Heart right ventricle (tissue), 16 donors: ENCODE data around the gene SAV1. TPM values are rescaled to one million over a fixed set of nuclear protein-coding genes. Genes with fewer than 3 reads are reported as not detected.
"Not testable (repeated sequence)": the region's sequence is repeated elsewhere in the genome, so short reads cannot be mapped to it uniquely, and the experiment has no call there.

ENCODE experiments used
- ATAC-seq, 8 donors: fragments of 200-7000 bp; cut with Tn5 transposase; one replicate each; pipeline ENCODE4 v1.9.1; 2020; ENCODE audit warnings: mild to moderate bottlenecking in 8 of 8, moderate library complexity in 8 of 8, moderate number of reproducible peaks in 1 of 8
- DNase-seq, 2 donors: peaks; one replicate each; pipeline ENCODE4 v3.0.0-alpha.2; 2020
- H3K27ac ChIP-seq, 10 donors: fragments of 200-600 bp; sonication (generic) in 2 of 10; one replicate each; pipeline versions ENCODE4 v1.5.0 to v1.8.0; 2020 to 2022; ENCODE audit warnings: mild to moderate bottlenecking in 3 of 10
- H3K27me3 ChIP-seq, 7 donors: fragments of 200-600 bp; one replicate each; pipeline ENCODE4 v1.8.0; 2021 to 2022; ENCODE audit warnings: mild to moderate bottlenecking in 2 of 7
- H3K36me3 ChIP-seq, 9 donors: fragments of 200-600 bp; sonication (generic) in 1 of 9; one replicate each; pipeline versions ENCODE4 v1.5.0 to v1.8.0; 2020 to 2022; ENCODE audit warnings: mild to moderate bottlenecking in 2 of 9
- H3K4me1 ChIP-seq, 9 donors: fragments of 200-600 bp; sonication (generic) in 1 of 9; one replicate each; pipeline versions ENCODE4 v1.5.0 to v1.8.0; 2020 to 2022; ENCODE audit warnings: mild to moderate bottlenecking in 4 of 9
- H3K4me3 ChIP-seq, 10 donors: fragments of 200-600 bp; sonication (generic) in 2 of 10; one replicate each; pipeline versions ENCODE4 v1.5.0 to v1.8.0; 2020 to 2022; ENCODE audit warnings: mild to moderate bottlenecking in 7 of 10, moderate library complexity in 2 of 10
- H3K9me3 ChIP-seq, 11 donors: fragments of 200-600 bp in 10 of 11; sonication (generic) in 2 of 11; one replicate each; pipeline versions ENCODE4 v1.5.0 to v1.8.0; 2013 to 2022; ENCODE audit warnings: mild to moderate bottlenecking in 2 of 11, control low read depth in 1 of 11, moderate library complexity in 1 of 11
- CTCF ChIP-seq, 9 donors: fragments of 200-600 bp; sonication (generic) in 2 of 9; IDR thresholded peaks; one replicate each; pipeline versions ENCODE4 v1.5.0 to v1.8.0; 2021 to 2022; ENCODE audit warnings: antibody characterized with exemption in 9 of 9, mild to moderate bottlenecking in 5 of 9, moderate library complexity in 1 of 9
- WGBS, 2 donors: extraction: QIAGEN DNeasy Blood & Tissue Kit; methylation state at CpG; one replicate each; pipeline ENCODE4 v1.1.7; 2013; ENCODE audit warnings: inconsistent platforms in 1 of 2; 5-methylcytosine and 5-hydroxymethylcytosine counted together
- intact Hi-C, 10 donors: fragments of 100-400 bp; cut with DNase I; formaldehyde crosslinking; loops; one replicate each; pipeline versions ENCODE4 v1.11.1 to v1.14.2; 2022
- polyA plus RNA-seq, 2 donors: library from polyadenylated mRNA; stranded (reverse); fragments of 200-250 nt; gene quantifications; one replicate each; pipeline ENCODE4 v1.2.3, GENCODE V29; 2013
- total RNA-seq, 10 donors: library from RNA; stranded (reverse); fragmentation: NEBNext Ultra II Directional in 3 of 10; extraction: Animal tissue kit (Norgen Biotek cat#: 25700) in 3 of 10; gene quantifications; one replicate each; pipeline versions ENCODE4 v1.2.1 to v1.2.4, GENCODE V29; 2021 to 2023
- donor health status: Arrhythmogenic right ventricular cardiomyopathy.
- donor health status: ischemic (EF 13 %, LVEDD 7.1; RV severe dilation, severe dysfunction).
- donor health status: healthy with polysubstance abuse.
- donor health status: DM: no; HTN: yes; CAD: no.
- donor health status: DM: no; HTN: no; CAD: no.
- donor health status: ischemic (EF 25% LVEDD 6.9; RV normal size, moderate dysfunction).
- donor health status: ischemic (EF 25% LVEDD 5.7; RV mildly dilated, moderate dysfunction).
- donor health status: healthy.
- donor health status: DM: yes; HTN: yes; CAD: no.
- donor health status: Ischemic cardiomyopathy.
- donor health status: ischemic (EF 35%, LVEDD 5.7; RV mildly dilated, moderate dysfunction).
- donor health status: nonischemic (EF 11% LVEDD 7.7; RV severe dilation, severe dysfunction).
- donor health status: DM: yes; HTN: yes; CAD: no.
- donor health status: PGD.
- donor health status: ischemic (EF 29% LVEDD 5.4; RV normal size, mild dysfunction).
- donor health status: nonischemic (EF 23%, LVEDD 6.1; RV moderate dilation, normal function).

The SAV1 gene
- total and polyA plus RNA-seq, 12 donors: 10.2 to 32.6 (median 29.1) TPM

GRCh38 chr14:50668826-50669143, 679 bp upstream of the SAV1 start:
- 18 to 22% methylated on average over 6 of the region's 6 CpGs for WGBS, 2 donors
- no peaks in the 10 kb centered on the region for H3K27me3 ChIP-seq
- ATAC-seq (no peak), DNase-seq (no peak)
- intact Hi-C loops: loop anchor here in 1 of 10 donors (5.0 kb wide), 1 partner anchor 46 kb away; no protein-coding TSS in a partner anchor
- peaks cover 0 to 13% (median 0%) of the 10 kb centered on the region in 9 donors for H3K36me3 ChIP-seq
- H3K4me1 ChIP-seq: peaks cover 0 to 47% (median 29%) of the 10 kb centered on the region in 9 donors
- peak overlapping the region; percentile 36 to 98 (median 90) for H3K4me3 ChIP-seq
- H3K27ac ChIP-seq: peak overlapping the region in 9 of 10 donors; percentile 91 to 99 (median 97)
- H3K9me3 ChIP-seq: no peaks in the 10 kb centered on the region
- TF ChIP-seq CTCF (IDR thresholded peaks at IDR 0.05): no peak

GRCh38 chr14:50667684-50667995, 466 bp downstream of the SAV1 start:
- Histone ChIP-seq H3K4me1 (peaks cover 0 to 49% (median 33%) of the 10 kb centered on the region in 9 donors), H3K9me3 (no peaks in the 10 kb centered on the region), H3K27me3 (no peaks in the 10 kb centered on the region), H3K4me3 (peak overlapping the region; percentile 36 to 98 (median 90)), H3K27ac (peak overlapping the region; percentile 91 to 99 (median 96)), H3K36me3 (peaks cover 0 to 17% (median 0%) of the 10 kb centered on the region in 9 donors)
- TF ChIP-seq CTCF (IDR thresholded peaks at IDR 0.05): no peak
- intact Hi-C loops: loop anchor here in 1 of 10 donors (5.0 kb wide), 1 partner anchor 45 kb away; no protein-coding TSS in a partner anchor
- ATAC-seq: peak in 5 of 8 donors; percentile 28 to 41 (median 33)
- 0 to 1% methylated on average over 25 of the region's 25 CpGs for WGBS, 2 donors
- no peak for DNase-seq

GRCh38 chr14:50666772-50667683, 1.1 kb downstream of the SAV1 start:
- WGBS, 2 donors: 1 to 3% methylated on average over 20 of the region's 20 CpGs
- intact Hi-C loops: loop anchor here in 2 of 10 donors (1.0 to 5.0 kb wide), 2 partner anchors 9 to 45 kb away; no protein-coding TSS in a partner anchor
- Histone ChIP-seq H3K4me1 (peaks cover 0 to 55% (median 36%) of the 10 kb centered on the region in 9 donors), H3K36me3 (peaks cover 0 to 20% (median 0%) of the 10 kb centered on the region in 9 donors), H3K4me3 (peak overlapping the region; percentile 36 to 98 (median 90)), H3K27ac (peak overlapping the region; percentile 91 to 99 (median 96)), H3K27me3 (no peaks in the 10 kb centered on the region), H3K9me3 (no peaks in the 10 kb centered on the region)
- ATAC-seq (peak in 5 of 8 donors; percentile 31 to 51 (median 40)), DNase-seq (peak in 1 of 2 donors; percentile 34)
- TF ChIP-seq CTCF (IDR thresholded peaks at IDR 0.05): no peak

GRCh38 chr14:50665300-50665699, 2.8 kb downstream of the SAV1 start:
- ATAC-seq, H3K9me3 ChIP-seq, H3K27me3 ChIP-seq, DNase-seq: not testable (repeated sequence)
- peak overlapping the region in 2 of 10 donors; percentile 18 to 39 for H3K27ac ChIP-seq
- peaks cover 0 to 63% (median 36%) of the 10 kb centered on the region in 9 donors for H3K4me1 ChIP-seq
- 58 to 60% methylated on average over 5 of the region's 5 CpGs for WGBS, 2 donors
- H3K36me3 ChIP-seq: peaks cover 0 to 37% (median 7%) of the 10 kb centered on the region in 9 donors
- intact Hi-C loops: loop anchor here in 1 of 10 donors (5.0 kb wide), 1 partner anchor 43 kb away; no protein-coding TSS in a partner anchor
- peak overlapping the region in 2 of 10 donors; percentile 5 to 98 for H3K4me3 ChIP-seq

- intact Hi-C loops: not testable (repeated sequence)
- WGBS, 2 donors: 98 to 99% methylated on average over 2 of the region's 2 CpGs
Observed at GRCh38 chr14:50664579-50664978, 3.5 kb downstream of the SAV1 start.

More at GRCh38 chr14:50664579-50664978, 3.5 kb downstream of the SAV1 start:
- H3K36me3 ChIP-seq: peaks cover 0 to 41% (median 7%) of the 10 kb centered on the region in 9 donors
- ATAC-seq, H3K4me3 ChIP-seq, H3K9me3 ChIP-seq, H3K27me3 ChIP-seq, H3K27ac ChIP-seq, DNase-seq: not testable (repeated sequence)
- H3K4me1 ChIP-seq: peaks cover 3 to 70% (median 39%) of the 10 kb centered on the region in 9 donors
